Transverse colon (tissue), 4 donors: ENCODE measurements around the gene ATRIP. TPM values are rescaled to one million over a fixed set of nuclear protein-coding genes. Genes with fewer than 3 reads are reported as not detected.

Experiments used
- DNase-seq: peaks from one replicate; pipeline ENCODE4 v3.0.0-alpha.2; 2019
- H3K27ac ChIP-seq, 4 donors: fragments of 200-600 bp; sonication (generic); 2 replicates each; pipeline ENCODE4 v1.5.1; 2016 to 2018; ENCODE audit warnings: inconsistent platforms in 4 of 4
- H3K27me3 ChIP-seq: fragments of 200-600 bp; sonication (generic); 2 replicates; pipeline ENCODE4 v1.5.1; 2017; ENCODE audit warnings: inconsistent platforms
- H3K36me3 ChIP-seq, 4 donors: fragments of 200-600 bp; sonication (generic); 2 replicates each; pipeline ENCODE4 v1.5.1; 2017 to 2019; ENCODE audit warnings: inconsistent platforms in 4 of 4
- H3K4me1 ChIP-seq, 4 donors: fragments of 200-600 bp; sonication (generic); 2 replicates each; pipeline ENCODE4 v1.5.1; 2017 to 2020; ENCODE audit warnings: inconsistent platforms in 4 of 4
- H3K4me3 ChIP-seq, 4 donors: fragments of 200-600 bp; sonication (generic); 1 replicate in 1 of 4; 2 replicates in 3 of 4; pipeline versions ENCODE4 v1.5.1 to v1.6.1; 2017 to 2019; ENCODE audit warnings: inconsistent platforms in 4 of 4
- H3K9me3 ChIP-seq, 2 donors: fragments of 200-600 bp; sonication (generic); 2 replicates each; pipeline ENCODE4 v1.5.1; 2017 to 2019; ENCODE audit warnings: inconsistent platforms in 2 of 2
- CTCF ChIP-seq, 5 experiments: fragments of 200-600 bp in 3 of 5; fragments of 450-650 bp in 2 of 5; sonication (generic) in 3 of 5; IDR thresholded peaks; 1 replicate in 2 of 5; 2 replicates in 3 of 5; pipeline ENCODE4 v1.5.1; 2016 to 2017; ENCODE audit warnings: antibody characterized with exemption in 5 of 5, inconsistent platforms in 3 of 5, mild to moderate bottlenecking in 2 of 5, moderate library complexity in 1 of 5
- EP300 ChIP-seq: sonication (generic); formaldehyde crosslinking; IDR thresholded peaks from one replicate; pipeline ENCODE4 v1.6.1; 2017; ENCODE audit warnings: antibody characterized with exemption, low read depth
- POLR2A ChIP-seq: fragments of 450-650 bp; IDR thresholded peaks from one replicate; pipeline ENCODE4 v1.6.1; 2016; ENCODE audit warnings: antibody characterized with exemption, mild to moderate bottlenecking, moderate library complexity
- POLR2AphosphoS5 ChIP-seq, 3 donors: sonication (generic); formaldehyde crosslinking; IDR thresholded peaks; one replicate each; pipeline ENCODE4 v1.6.1; 2016; ENCODE audit warnings: antibody characterized with exemption in 3 of 3
- WGBS, 2 donors: methylation state at CpG; one replicate each; pipeline ENCODE4 v1.1.5; 2018; ENCODE audit warnings: low coverage in 1 of 2; 5-methylcytosine and 5-hydroxymethylcytosine counted together
- in situ Hi-C, 4 donors: fragments of 200-750 bp; cut with MboI; loops; one replicate each; pipeline versions ENCODE4 v1.15.0 to v1.15.1; 2017; ENCODE audit warnings: low sequenced_read_pairs in 3 of 4, low pct_ligation_motif_present in 1 of 4, low pct_unique_long_range_greater_than_20kb in 1 of 4
- intact Hi-C: fragments of 100-400 bp; cut with DNase I; formaldehyde crosslinking; loops from one replicate; pipeline ENCODE4 v1.15.1; 2023; ENCODE audit warnings: low total_unique reads
- total RNA-seq, 4 donors: library from RNA; depleted of rRNA; stranded (reverse); fragments of >200 nt; gene quantifications; one replicate each; pipeline ENCODE4 v1.1.0, GENCODE V29; 2016

ATRIP gene
- total RNA-seq, 4 donors from 2014 or later: 1.8 to 4.4 (median 2.9) TPM

GRCh38 chr3:48411041-48411588, 35.4 kb upstream of the ATRIP start:
- no peak overlapping the region for H3K27ac ChIP-seq
- DNase-seq: no peak
- peaks cover 0 to 4% (median 0%) of the 10 kb centered on the region in 4 donors for H3K4me1 ChIP-seq
- H3K4me3 ChIP-seq: no peak overlapping the region
- intact Hi-C loops (no loop called here), in situ Hi-C loops (no loop called here)
- no peaks in the 10 kb centered on the region for H3K9me3 ChIP-seq
- peaks cover 0 to 41% (median 4%) of the 10 kb centered on the region in 4 donors for H3K36me3 ChIP-seq
- 80 to 86% methylated on average over 1 to 9 of the region's 9 CpGs for WGBS, 2 donors
- TF ChIP-seq POLR2A (no peak), EP300 (no peak), POLR2AphosphoS5 (IDR thresholded peaks at IDR 0.05) (no peak), CTCF (IDR thresholded peaks at IDR 0.05) (no peak)
- no peaks in the 10 kb centered on the region for H3K27me3 ChIP-seq

GRCh38 chr3:48411606-48412374, 34.7 kb upstream of the ATRIP start:
- no peak for DNase-seq
- 67 to 95% methylated on average over 3 to 10 of the region's 11 CpGs for WGBS, 2 donors
- peaks cover 0 to 4% (median 0%) of the 10 kb centered on the region in 4 donors for H3K4me1 ChIP-seq
- H3K9me3 ChIP-seq: no peaks in the 10 kb centered on the region
- no peak overlapping the region for H3K27ac ChIP-seq
- peaks cover 0 to 41% (median 4%) of the 10 kb centered on the region in 4 donors for H3K36me3 ChIP-seq
- in situ Hi-C loops: no loop called here
- H3K4me3 ChIP-seq: no peak overlapping the region
- TF ChIP-seq CTCF (IDR thresholded peaks at IDR 0.05) (no peak), EP300 (no peak), POLR2A (no peak), POLR2AphosphoS5 (IDR thresholded peaks at IDR 0.05) (no peak)
- intact Hi-C loops: no loop called here
- no peaks in the 10 kb centered on the region for H3K27me3 ChIP-seq

- in situ Hi-C loops: no loop called here
- no peak for TF ChIP-seq POLR2AphosphoS5 (IDR thresholded peaks at IDR 0.05)
- TF ChIP-seq EP300: no peak
- no peak for TF ChIP-seq CTCF (IDR thresholded peaks at IDR 0.05)
- TF ChIP-seq POLR2A: no peak
- no peak overlapping the region for H3K27ac ChIP-seq
- intact Hi-C loops: no loop called here
- WGBS, 2 donors: 83 to 91% methylated on average over 3 to 18 of the region's 19 CpGs
- H3K4me3 ChIP-seq: no peak overlapping the region
- H3K27me3 ChIP-seq: no peaks in the 10 kb centered on the region
- peaks cover 0 to 41% (median 4%) of the 10 kb centered on the region in 4 donors for H3K36me3 ChIP-seq
- peaks cover 0 to 4% (median 0%) of the 10 kb centered on the region in 4 donors for H3K4me1 ChIP-seq
- no peak for DNase-seq
- no peaks in the 10 kb centered on the region for H3K9me3 ChIP-seq
These were observed 34.0 kb upstream of the ATRIP start for GRCh38 chr3:48412375-48413001.

GRCh38 chr3:48413086-48413485, 33.5 kb upstream of the ATRIP start:
- WGBS, 2 donors: 66 to 81% methylated on average over 2 to 8 of the region's 8 CpGs
- DNase-seq: no peak
- Histone ChIP-seq H3K9me3 (no peaks in the 10 kb centered on the region), H3K27ac (no peak overlapping the region), H3K4me3 (no peak overlapping the region), H3K27me3 (no peaks in the 10 kb centered on the region), H3K36me3 (peaks cover 0 to 41% (median 4%) of the 10 kb centered on the region in 4 donors), H3K4me1 (peaks cover 0 to 4% (median 0%) of the 10 kb centered on the region in 4 donors)
- intact Hi-C loops: no loop called here
- TF ChIP-seq POLR2A: no peak
- TF ChIP-seq CTCF (IDR thresholded peaks at IDR 0.05): no peak
- no peak for TF ChIP-seq EP300
- no peak for TF ChIP-seq POLR2AphosphoS5 (IDR thresholded peaks at IDR 0.05)
- in situ Hi-C loops: no loop called here
